ENCODE results near the gene SHROOM3. TPM values are rescaled to one million over a fixed set of nuclear protein-coding genes. Genes with fewer than 3 reads are reported as not detected.

SHROOM3 gene
- total RNA-seq, 2 donors from 2014 or later = 18.1 to 21.8 TPM

DNA sequence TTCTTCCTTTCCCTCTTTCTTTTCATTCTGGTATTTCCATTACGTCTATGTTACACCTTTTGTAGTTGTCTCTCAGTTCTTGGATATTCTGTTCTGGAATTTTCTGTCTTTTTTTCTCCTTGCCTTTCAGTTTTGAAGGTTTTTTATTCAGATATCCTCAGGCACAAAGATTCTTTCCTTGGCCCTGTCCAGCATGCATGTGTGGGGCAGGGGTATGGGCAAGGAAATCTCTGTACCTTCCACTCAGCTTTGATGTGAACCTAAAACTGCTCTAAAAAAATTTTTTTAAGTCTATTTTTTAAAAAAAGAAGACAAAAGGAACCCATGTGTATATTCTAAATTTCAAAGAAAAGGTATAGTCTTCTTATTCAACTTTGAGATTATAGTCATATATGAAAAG is 282.4 kb downstream of the SHROOM3 start:
- DNase-seq = no peak
- H3K27ac Mint-ChIP-seq = no peak overlapping the region
- H3K36me3 Mint-ChIP-seq (ENCODE audit: low read depth) = peaks cover 7% of the 10 kb centered on the region

DNA sequence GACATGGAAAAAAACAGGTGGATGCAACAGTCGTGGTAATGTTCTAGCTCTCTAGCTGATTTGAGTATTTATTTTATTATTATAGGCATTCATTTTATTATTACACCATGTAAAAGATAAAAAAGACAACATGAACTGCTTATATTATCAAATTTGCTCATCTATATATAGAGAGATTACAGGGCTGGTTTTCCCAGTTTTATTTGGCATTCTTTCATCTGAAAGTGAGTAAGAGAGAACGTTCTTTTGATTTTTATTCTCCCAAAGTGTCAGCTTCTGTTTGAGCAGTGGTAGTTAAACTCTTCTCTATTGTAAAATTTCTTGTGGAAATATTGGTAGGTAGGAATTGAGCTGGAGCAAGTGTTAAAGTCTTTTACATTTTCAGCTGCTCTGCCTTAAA is 283.0 kb downstream of the SHROOM3 start:
- Mint-ChIP-seq H3K4me3 (no peak overlapping the region), H3K27me3 (ENCODE audit: insufficient read depth) (no peaks in the 10 kb centered on the region), H3K27ac (no peak overlapping the region), H3K9me3 (no peaks in the 10 kb centered on the region), H3K36me3 (ENCODE audit: low read depth) (peaks cover 7% of the 10 kb centered on the region), H3K4me1 (peaks cover 19% of the 10 kb centered on the region)
- Histone ChIP-seq H3K27me3 (ENCODE audit: control insufficient read depth, insufficient read depth, low read length, poor library complexity, severe bottlenecking) (no peaks in the 10 kb centered on the region), H3K9ac (ENCODE audit: extremely low read depth, low read length, poor library complexity, severe bottlenecking) (no peak overlapping the region), H3K27ac (ENCODE audit: low read depth, low read length) (no peak overlapping the region), H3K9me3 (ENCODE audit: control insufficient read depth, low read length) (peaks cover 4% of the 10 kb centered on the region), H3K36me3 (ENCODE audit: control insufficient read depth, insufficient read depth, low read length) (peaks cover 13% of the 10 kb centered on the region), H3K4me3 (ENCODE audit: low read length) (no peak overlapping the region), H3K4me1 (ENCODE audit: control insufficient read depth, insufficient read depth, low read length) (no peaks in the 10 kb centered on the region)
- DNase-seq = no peak
- TF ChIP-seq, protein P1, sequence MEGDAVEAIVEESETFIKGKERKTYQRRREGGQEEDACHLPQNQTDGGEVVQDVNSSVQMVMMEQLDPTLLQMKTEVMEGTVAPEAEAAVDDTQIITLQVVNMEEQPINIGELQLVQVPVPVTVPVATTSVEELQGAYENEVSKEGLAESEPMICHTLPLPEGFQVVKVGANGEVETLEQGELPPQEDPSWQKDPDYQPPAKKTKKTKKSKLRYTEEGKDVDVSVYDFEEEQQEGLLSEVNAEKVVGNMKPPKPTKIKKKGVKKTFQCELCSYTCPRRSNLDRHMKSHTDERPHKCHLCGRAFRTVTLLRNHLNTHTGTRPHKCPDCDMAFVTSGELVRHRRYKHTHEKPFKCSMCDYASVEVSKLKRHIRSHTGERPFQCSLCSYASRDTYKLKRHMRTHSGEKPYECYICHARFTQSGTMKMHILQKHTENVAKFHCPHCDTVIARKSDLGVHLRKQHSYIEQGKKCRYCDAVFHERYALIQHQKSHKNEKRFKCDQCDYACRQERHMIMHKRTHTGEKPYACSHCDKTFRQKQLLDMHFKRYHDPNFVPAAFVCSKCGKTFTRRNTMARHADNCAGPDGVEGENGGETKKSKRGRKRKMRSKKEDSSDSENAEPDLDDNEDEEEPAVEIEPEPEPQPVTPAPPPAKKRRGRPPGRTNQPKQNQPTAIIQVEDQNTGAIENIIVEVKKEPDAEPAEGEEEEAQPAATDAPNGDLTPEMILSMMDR (conservative IDR thresholded peaks at IDR 0.05) = no peak
- WGBS, 2 experiments (ENCODE audit: insufficient coverage in 1 of 2, insufficient read length in 1 of 2) = 91 to 100% methylated on average over 1 to 2 of the region's 2 CpGs

More for the DNA sequence above, 282.4 kb downstream of the SHROOM3 start:
- Mint-ChIP-seq H3K9me3 (no peaks in the 10 kb centered on the region), H3K4me1 (peaks cover 19% of the 10 kb centered on the region), H3K4me3 (no peak overlapping the region), H3K27me3 (ENCODE audit: insufficient read depth) (no peaks in the 10 kb centered on the region)
- Histone ChIP-seq H3K27me3 (ENCODE audit: control insufficient read depth, insufficient read depth, low read length, poor library complexity, severe bottlenecking) (no peaks in the 10 kb centered on the region), H3K36me3 (ENCODE audit: control insufficient read depth, insufficient read depth, low read length) (peaks cover 18% of the 10 kb centered on the region), H3K9me3 (ENCODE audit: control insufficient read depth, low read length) (peaks cover 4% of the 10 kb centered on the region), H3K9ac (ENCODE audit: extremely low read depth, low read length, poor library complexity, severe bottlenecking) (no peak overlapping the region), H3K4me3 (ENCODE audit: low read length) (no peak overlapping the region), H3K27ac (ENCODE audit: low read depth, low read length) (no peak overlapping the region), H3K4me1 (ENCODE audit: control insufficient read depth, insufficient read depth, low read length) (no peaks in the 10 kb centered on the region)
- TF ChIP-seq, protein P1 (conservative IDR thresholded peaks at IDR 0.05) = no peak
- 83% methylated on average over 1 of the region's 1 CpG; no CpG with 5 or more reads in 1 of the 2 experiments for WGBS, 2 experiments (ENCODE audit: insufficient coverage in 1 of 2, insufficient read length in 1 of 2)

DNA sequence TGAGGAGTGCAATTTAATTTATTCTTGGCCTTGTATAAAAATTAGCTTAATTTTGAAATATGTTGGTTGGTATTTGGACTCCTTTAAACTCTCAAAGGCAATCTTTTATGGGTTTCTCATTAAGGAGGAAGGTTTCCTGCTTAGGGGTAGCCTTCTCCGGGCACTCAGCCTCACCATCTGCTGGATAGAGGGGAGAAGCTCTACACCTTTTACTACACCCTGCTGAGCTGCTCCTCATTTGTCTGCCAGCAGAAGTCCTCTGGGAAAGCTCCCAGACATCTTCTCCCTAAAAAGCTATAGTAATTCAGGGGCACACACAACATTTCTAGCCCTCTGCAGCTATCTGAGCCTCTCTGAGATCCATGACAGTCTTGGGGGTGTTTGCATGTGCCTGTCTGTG is 283.8 kb downstream of the SHROOM3 start:
- Histone ChIP-seq H3K36me3 (ENCODE audit: control insufficient read depth, insufficient read depth, low read length) (peaks cover 10% of the 10 kb centered on the region), H3K9ac (ENCODE audit: extremely low read depth, low read length, poor library complexity, severe bottlenecking) (no peak overlapping the region), H3K4me3 (ENCODE audit: low read length) (no peak overlapping the region), H3K27me3 (ENCODE audit: control insufficient read depth, insufficient read depth, low read length, poor library complexity, severe bottlenecking) (no peaks in the 10 kb centered on the region), H3K4me1 (ENCODE audit: control insufficient read depth, insufficient read depth, low read length) (no peaks in the 10 kb centered on the region), H3K27ac (ENCODE audit: low read depth, low read length) (no peak overlapping the region), H3K9me3 (ENCODE audit: control insufficient read depth, low read length) (peaks cover 4% of the 10 kb centered on the region)
- no peak overlapping the region for H3K27ac Mint-ChIP-seq
- peaks cover 24% of the 10 kb centered on the region for H3K4me1 Mint-ChIP-seq
- DNase-seq = no peak
- H3K4me3 Mint-ChIP-seq = no peak overlapping the region
- no peaks in the 10 kb centered on the region for H3K9me3 Mint-ChIP-seq
- WGBS, 2 experiments (ENCODE audit: insufficient coverage in 1 of 2, insufficient read length in 1 of 2) = 100% methylated on average over 1 of the region's 1 CpG; no CpG with 5 or more reads in 1 of the 2 experiments
- TF ChIP-seq, protein P1 (conservative IDR thresholded peaks at IDR 0.05) = peak; percentile 57
- peaks cover 7% of the 10 kb centered on the region for H3K36me3 Mint-ChIP-seq (ENCODE audit: low read depth)
- H3K27me3 Mint-ChIP-seq (ENCODE audit: insufficient read depth) = no peaks in the 10 kb centered on the region

All from endodermal cell (in vitro differentiated cells).